Colonic mucosa (tissue), 4 donors: ENCODE measurements around the gene RAC3. TPM values are rescaled to one million over a fixed set of nuclear protein-coding genes. Genes with fewer than 3 reads are reported as not detected.

Experiments
- DNase-seq: peaks from one replicate; pipeline ENCODE4 v3.0.0-alpha.2; 2020
- H3K27ac ChIP-seq: fragments of 200-600 bp; one replicate; pipeline ENCODE4 v1.8.0; 2021
- H3K27me3 ChIP-seq: fragments of 200-600 bp; one replicate; pipeline ENCODE4 v1.8.0; 2021
- H3K36me3 ChIP-seq: fragments of 200-600 bp; one replicate; pipeline ENCODE4 v1.8.0; 2021
- H3K4me1 ChIP-seq: fragments of 200-600 bp; one replicate; pipeline ENCODE4 v1.8.0; 2021; ENCODE audit warnings: mild to moderate bottlenecking
- H3K4me3 ChIP-seq: fragments of 200-600 bp; one replicate; pipeline ENCODE4 v1.8.0; 2021
- H3K9ac ChIP-seq, 2 donors: one replicate each; pipeline ENCODE4 v1.7.0; 2013; ENCODE audit warnings: control low read depth in 2 of 2, low read depth in 2 of 2, low read length in 2 of 2
- H3K9me3 ChIP-seq: fragments of 200-600 bp; one replicate; pipeline ENCODE4 v1.8.0; 2021
- CTCF ChIP-seq: fragments of 200-600 bp; IDR thresholded peaks from one replicate; pipeline ENCODE4 v1.8.0; 2022; ENCODE audit warnings: antibody characterized with exemption, mild to moderate bottlenecking
- intact Hi-C: fragments of 100-400 bp; cut with DNase I; formaldehyde crosslinking; loops from one replicate; pipeline ENCODE4 v1.14.1; 2022
- total RNA-seq, 2 donors: library from RNA; stranded (reverse); fragmentation: NEBNext Ultra II Directional in 1 of 2; extraction: Animal tissue kit (Norgen Biotek cat#: 25700) in 1 of 2; gene quantifications; one replicate each; pipeline ENCODE4 v1.2.1, GENCODE V29; 2021
- donor health status: healthy.
- donor health status: DM: no; HTN: no; CAD: no.
- donor health status: DM: no; HTN: no; CAD: no.

Gene RAC3
- total RNA-seq, 2 donors from 2014 or later, result 7.0 to 16.6 TPM

DNA sequence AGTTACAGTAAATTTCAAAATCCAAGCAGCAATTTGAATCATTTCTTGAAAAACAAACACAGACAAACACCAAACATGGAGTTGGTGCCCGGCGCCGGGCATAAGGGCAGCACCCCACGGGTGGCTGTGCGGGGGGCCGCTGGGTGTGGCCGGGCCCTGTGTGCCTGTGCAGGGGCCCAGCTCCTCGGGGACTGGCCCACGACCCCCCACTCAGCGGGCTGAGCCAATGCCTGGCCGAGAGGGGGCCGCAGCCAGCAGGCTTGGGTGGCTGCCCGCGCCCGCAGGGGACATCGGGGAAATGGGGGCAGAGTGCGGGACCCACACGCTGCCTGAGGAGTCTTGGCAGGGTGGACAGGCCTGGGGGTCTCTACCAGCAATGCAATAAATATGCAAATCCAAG is 47.0 kb downstream of the RAC3 start:
- H3K9me3 ChIP-seq, result no peaks in the 10 kb centered on the region
- DNase-seq, result no peak
- H3K9ac ChIP-seq, result no peak overlapping the region
- intact Hi-C loops, result no loop called here
- H3K4me3 ChIP-seq, result no peak overlapping the region
- no peaks in the 10 kb centered on the region for H3K27me3 ChIP-seq
- no peak overlapping the region for H3K27ac ChIP-seq
- peaks cover 24% of the 10 kb centered on the region for H3K36me3 ChIP-seq
- no peaks in the 10 kb centered on the region for H3K4me1 ChIP-seq
- no peak for TF ChIP-seq CTCF

DNA sequence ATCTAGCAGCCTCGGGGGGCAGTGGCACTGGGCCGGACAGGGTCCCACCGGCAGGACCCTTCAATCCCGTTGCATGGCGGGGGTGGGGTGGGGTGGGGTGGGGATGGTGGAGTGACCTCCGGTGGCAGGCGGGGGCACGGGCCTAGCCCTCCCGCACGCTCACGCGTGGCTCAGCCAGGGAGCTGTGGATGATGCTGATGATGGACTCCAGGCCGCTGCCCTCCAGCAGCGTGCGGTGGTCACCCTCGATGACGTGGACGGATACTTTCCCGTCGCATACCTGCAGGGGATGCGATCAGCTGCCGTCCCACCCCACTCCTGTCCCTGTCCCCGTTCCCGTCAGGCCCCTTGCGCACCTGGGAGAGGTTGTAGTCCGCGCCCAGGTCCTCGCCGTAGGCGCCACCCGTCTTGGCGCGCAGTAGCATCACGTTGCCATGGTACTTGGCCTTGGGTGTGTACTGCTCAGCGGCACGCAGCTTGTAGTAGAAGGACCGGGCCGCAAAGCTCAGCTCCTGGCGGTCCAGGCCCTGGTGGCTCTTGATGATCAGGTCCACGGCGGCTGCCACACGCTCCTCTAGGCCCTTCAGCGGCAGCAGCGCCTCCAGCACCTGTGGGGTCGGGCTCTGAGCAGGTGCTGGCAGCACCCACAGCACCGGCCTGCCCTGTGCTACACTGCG is 47.7 kb downstream of the RAC3 start:
- Histone ChIP-seq H3K9ac (no peak overlapping the region), H3K27ac (no peak overlapping the region), H3K4me1 (no peaks in the 10 kb centered on the region), H3K27me3 (no peaks in the 10 kb centered on the region), H3K4me3 (no peak overlapping the region), H3K36me3 (peaks cover 26% of the 10 kb centered on the region), H3K9me3 (no peaks in the 10 kb centered on the region)
- no peak for TF ChIP-seq CTCF
- no peak for DNase-seq
- intact Hi-C loops, result no loop called here

DNA sequence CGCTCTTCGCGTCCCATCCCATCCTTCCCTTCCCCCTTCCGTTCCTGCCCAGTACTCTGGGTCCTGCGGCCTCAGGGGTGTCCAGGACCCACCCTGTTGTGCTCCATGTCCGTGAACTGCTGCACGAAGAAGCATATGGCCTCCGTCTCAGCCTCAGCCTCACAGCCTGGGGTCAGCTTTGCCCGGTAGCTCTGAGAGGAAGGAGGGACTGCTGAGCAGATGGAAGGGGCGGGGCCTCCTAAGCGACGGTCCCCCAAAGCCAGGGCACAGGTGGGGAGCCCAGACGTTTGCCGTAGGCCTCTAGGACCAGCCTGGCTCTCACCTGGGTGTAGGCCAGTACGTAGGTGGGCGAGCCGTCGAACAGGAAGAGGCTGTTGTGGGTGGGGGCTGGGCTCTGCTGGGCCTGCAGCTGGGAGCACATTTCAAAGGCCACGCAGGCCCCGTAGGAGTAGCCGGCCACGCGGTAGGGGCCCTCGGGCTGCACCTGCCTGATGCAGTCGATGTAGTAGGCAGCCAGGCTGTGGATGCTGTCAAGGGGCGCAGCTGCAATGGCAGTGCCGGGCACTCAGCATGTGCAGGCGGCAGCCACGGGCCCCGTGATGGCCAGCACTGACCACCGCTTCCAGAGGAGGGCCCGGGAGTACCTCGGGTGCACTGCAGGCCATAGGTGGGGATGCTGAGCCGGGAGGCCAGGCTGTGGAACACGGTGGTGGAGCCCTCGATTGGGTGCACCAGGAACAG is 48.7 kb downstream of the RAC3 start:
- intact Hi-C loops, result no loop called here
- TF ChIP-seq CTCF, result no peak
- DNase-seq, result no peak
- H3K4me1 ChIP-seq, result no peaks in the 10 kb centered on the region
- peaks cover 30% of the 10 kb centered on the region for H3K36me3 ChIP-seq
- H3K4me3 ChIP-seq, result no peak overlapping the region
- H3K27ac ChIP-seq, result no peak overlapping the region
- no peaks in the 10 kb centered on the region for H3K27me3 ChIP-seq
- no peaks in the 10 kb centered on the region for H3K9me3 ChIP-seq
- no peak overlapping the region for H3K9ac ChIP-seq

- Histone ChIP-seq H3K4me1 (no peaks in the 10 kb centered on the region), H3K36me3 (peaks cover 37% of the 10 kb centered on the region), H3K4me3 (no peak overlapping the region), H3K27ac (no peak overlapping the region), H3K9ac (no peak overlapping the region), H3K9me3 (no peaks in the 10 kb centered on the region), H3K27me3 (no peaks in the 10 kb centered on the region)
- intact Hi-C loops, result no loop called here
- TF ChIP-seq CTCF, result no peak
- DNase-seq, result no peak
These were observed 49.4 kb downstream of the RAC3 start for GRCh38 chr17:82080789-82081464.

DNA sequence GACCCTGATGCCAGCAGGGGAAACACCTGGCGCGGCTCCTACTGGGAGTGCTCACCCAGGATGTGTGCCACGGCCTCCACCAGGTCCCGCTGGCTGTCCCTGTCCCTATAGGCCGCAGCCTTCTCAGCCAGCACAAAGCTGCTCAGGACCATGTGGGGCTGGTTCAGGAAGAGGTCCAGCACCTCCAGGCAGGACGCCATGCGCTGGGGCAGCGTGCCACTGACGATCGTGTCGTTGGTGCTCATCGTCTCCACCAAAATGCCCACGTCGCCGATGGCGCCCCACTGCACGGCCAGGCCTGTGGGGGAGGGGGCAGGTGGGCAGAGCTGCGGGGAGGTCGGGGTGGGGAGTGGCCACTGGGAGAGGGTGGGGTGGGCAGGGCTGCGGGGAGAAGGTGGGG is 50.1 kb downstream of the RAC3 start:
- Histone ChIP-seq H3K27ac (no peak overlapping the region), H3K4me3 (no peak overlapping the region), H3K36me3 (peaks cover 38% of the 10 kb centered on the region), H3K27me3 (no peaks in the 10 kb centered on the region), H3K9me3 (no peaks in the 10 kb centered on the region), H3K9ac (no peak overlapping the region), H3K4me1 (no peaks in the 10 kb centered on the region)
- TF ChIP-seq CTCF, result no peak
- no peak for DNase-seq
- intact Hi-C loops, result no loop called here
